GM23338 (cell line): Measurements from ENCODE around the gene MYF5.

Experiments used
- EZH2 ChIP-seq: fragments of 200-600 bp; sonication (generic); IDR thresholded peaks from one replicate; pipeline ENCODE4 v1.8.0; 2017; ENCODE audit warnings: antibody characterized with exemption, mild to moderate bottlenecking, low read depth; ENCODE audit not compliant: unreplicated experiment
- EZH2phosphoT487 ChIP-seq: fragments of 200-600 bp; sonication (generic); IDR thresholded peaks from one replicate; pipeline ENCODE4 v1.8.1; 2018; ENCODE audit warnings: antibody characterized with exemption; ENCODE audit not compliant: unreplicated experiment
- JUNB ChIP-seq: IDR thresholded peaks from one replicate; pipeline ENCODE4 v1.6.1; 2016; ENCODE audit warnings: antibody characterized with exemption; ENCODE audit not compliant: unreplicated experiment
- TF ChIP-seq, protein P1 (sequence below), 2 experiments: fragments of 200-600 bp in 1 of 2; sonication (generic) in 1 of 2; conservative IDR thresholded peaks; 2 replicates each; pipeline versions ENCODE4 v1.5.1 to v1.6.1; 2016 to 2017; ENCODE audit warnings: antibody characterized with exemption in 2 of 2, low read depth in 2 of 2, mild to moderate bottlenecking in 2 of 2, moderate library complexity in 1 of 2

DNA sequence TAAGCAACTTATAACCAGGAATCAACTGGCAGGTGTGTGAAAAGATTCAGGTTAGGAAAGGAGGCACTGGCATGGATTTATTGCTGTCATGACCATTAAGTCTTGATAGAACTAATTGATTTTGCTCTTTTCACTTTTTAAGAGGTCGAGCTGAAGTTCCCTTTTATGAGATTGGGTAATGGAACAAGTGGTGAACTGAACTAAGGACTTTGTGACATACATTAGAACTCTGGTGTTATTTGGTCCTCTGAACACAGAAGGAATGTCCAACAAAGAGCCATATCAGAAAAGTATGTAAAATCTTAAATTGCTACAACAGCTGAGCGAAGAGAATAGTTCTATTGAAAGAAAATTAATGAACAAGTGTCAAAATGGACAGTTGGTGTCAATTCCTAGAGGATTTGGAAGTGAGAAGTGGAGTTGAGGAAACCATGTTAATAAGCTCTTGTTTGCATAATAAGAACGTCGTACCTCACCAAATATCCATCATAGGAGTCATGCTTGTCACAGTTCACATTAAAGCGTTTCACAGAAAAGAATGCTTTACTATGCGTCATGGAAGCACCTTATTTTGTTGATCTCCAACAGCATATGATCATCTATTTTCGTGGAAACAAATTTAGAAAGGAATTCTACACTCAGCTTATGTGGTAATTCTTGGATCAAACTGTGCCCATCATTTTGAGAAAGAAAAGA, 17.7 kb upstream of the MYF5 start:
- TF ChIP-seq, protein P1, sequence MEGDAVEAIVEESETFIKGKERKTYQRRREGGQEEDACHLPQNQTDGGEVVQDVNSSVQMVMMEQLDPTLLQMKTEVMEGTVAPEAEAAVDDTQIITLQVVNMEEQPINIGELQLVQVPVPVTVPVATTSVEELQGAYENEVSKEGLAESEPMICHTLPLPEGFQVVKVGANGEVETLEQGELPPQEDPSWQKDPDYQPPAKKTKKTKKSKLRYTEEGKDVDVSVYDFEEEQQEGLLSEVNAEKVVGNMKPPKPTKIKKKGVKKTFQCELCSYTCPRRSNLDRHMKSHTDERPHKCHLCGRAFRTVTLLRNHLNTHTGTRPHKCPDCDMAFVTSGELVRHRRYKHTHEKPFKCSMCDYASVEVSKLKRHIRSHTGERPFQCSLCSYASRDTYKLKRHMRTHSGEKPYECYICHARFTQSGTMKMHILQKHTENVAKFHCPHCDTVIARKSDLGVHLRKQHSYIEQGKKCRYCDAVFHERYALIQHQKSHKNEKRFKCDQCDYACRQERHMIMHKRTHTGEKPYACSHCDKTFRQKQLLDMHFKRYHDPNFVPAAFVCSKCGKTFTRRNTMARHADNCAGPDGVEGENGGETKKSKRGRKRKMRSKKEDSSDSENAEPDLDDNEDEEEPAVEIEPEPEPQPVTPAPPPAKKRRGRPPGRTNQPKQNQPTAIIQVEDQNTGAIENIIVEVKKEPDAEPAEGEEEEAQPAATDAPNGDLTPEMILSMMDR (conservative IDR thresholded peaks at IDR 0.05; ENCODE audit: low read depth in 2 of 2) = no peak
- TF ChIP-seq EZH2 (no peak), EZH2phosphoT487 (no peak), JUNB (no peak)
